ENCODE measurements around the gene KIF26B.

DNA sequence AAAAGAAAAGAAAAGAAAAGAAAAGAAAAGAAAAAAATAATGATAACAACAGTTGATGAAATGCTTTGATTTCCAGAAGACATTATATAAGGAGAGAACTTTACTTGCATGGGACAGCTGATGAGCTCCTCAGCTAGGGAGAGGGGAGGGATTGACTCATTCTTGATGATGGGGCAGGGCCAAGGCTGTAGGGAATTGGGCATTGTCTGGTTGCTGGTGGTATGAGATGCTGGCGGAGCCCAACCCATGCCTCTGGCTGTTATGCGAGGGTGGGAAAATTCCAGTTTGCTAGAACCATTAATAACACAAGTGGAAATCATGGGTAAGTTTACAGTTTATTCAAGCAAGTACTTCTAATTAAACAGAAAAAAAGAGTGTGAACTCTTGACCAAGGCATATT, 36.0 kb upstream of the KIF26B start:
- TF ChIP-seq, protein P1, sequence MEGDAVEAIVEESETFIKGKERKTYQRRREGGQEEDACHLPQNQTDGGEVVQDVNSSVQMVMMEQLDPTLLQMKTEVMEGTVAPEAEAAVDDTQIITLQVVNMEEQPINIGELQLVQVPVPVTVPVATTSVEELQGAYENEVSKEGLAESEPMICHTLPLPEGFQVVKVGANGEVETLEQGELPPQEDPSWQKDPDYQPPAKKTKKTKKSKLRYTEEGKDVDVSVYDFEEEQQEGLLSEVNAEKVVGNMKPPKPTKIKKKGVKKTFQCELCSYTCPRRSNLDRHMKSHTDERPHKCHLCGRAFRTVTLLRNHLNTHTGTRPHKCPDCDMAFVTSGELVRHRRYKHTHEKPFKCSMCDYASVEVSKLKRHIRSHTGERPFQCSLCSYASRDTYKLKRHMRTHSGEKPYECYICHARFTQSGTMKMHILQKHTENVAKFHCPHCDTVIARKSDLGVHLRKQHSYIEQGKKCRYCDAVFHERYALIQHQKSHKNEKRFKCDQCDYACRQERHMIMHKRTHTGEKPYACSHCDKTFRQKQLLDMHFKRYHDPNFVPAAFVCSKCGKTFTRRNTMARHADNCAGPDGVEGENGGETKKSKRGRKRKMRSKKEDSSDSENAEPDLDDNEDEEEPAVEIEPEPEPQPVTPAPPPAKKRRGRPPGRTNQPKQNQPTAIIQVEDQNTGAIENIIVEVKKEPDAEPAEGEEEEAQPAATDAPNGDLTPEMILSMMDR (conservative IDR thresholded peaks at IDR 0.05; ENCODE audit: low read length): no peak
- TF ChIP-seq EZH2phosphoT487 (IDR thresholded peaks at IDR 0.05; ENCODE audit: borderline replicate concordance, low read depth, low read length): no peak

All from OCI-LY7 (cell line).